HepG2 (cell line): ENCODE measurements around the gene CNKSR3. TPM values are rescaled to one million over a fixed set of nuclear protein-coding genes. Genes with fewer than 3 reads are reported as not detected.

Experiments
- CHCHD3 ChIP-seq: sonication (generic); formaldehyde crosslinking; IDR thresholded peaks from 2 replicates; pipeline ENCODE4 v1.8.0; 2022; ENCODE audit warnings: mild to moderate bottlenecking, missing genetic modification reagents, moderate library complexity
- MZF1 ChIP-seq: sonication (generic); formaldehyde crosslinking; IDR thresholded peaks from 2 replicates; pipeline ENCODE4 v1.8.1; 2023; ENCODE audit warnings: mild to moderate bottlenecking, missing genetic modification reagents, borderline replicate concordance
- POLR2AphosphoS5 ChIP-seq: IDR thresholded peaks from 2 replicates; pipeline ENCODE4 v1.6.1; 2012; ENCODE audit warnings: low read depth, low read length
- RBAK ChIP-seq: sonication (generic); formaldehyde crosslinking; IDR thresholded peaks from 2 replicates; pipeline ENCODE4 v1.5.1; 2020; ENCODE audit warnings: mild to moderate bottlenecking, missing genetic modification reagents
- SRSF1 ChIP-seq: fragments of 200-400 bp; formaldehyde crosslinking; optimal IDR thresholded peaks from 2 replicates; pipeline ENCODE3; 2017; ENCODE audit warnings: mild to moderate bottlenecking, low read depth, low read length, moderate library complexity
- ZNF337 ChIP-seq: sonication (generic); formaldehyde crosslinking; IDR thresholded peaks from 2 replicates; pipeline ENCODE4 v1.5.1; 2020; ENCODE audit warnings: missing genetic modification reagents, low read depth, mild to moderate bottlenecking, borderline replicate concordance
- polyA plus RNA-seq, 8 experiments: library from polyadenylated mRNA; depleted of rRNA in 3 of 8; stranded (reverse) in 7 of 8; unstranded in 1 of 8; fragments of >200 nt; fragmentation: Illumina TruSeq in 4 of 8; extraction: Trizol in 4 of 8; gene quantifications; 2 replicates each; pipeline versions ENCODE4 v1.2.1 to v1.2.3, GENCODE V29; 2011 to 2016; ENCODE audit warnings: low read depth in 4 of 8, missing spikeins in 1 of 8, mixed read lengths in 1 of 8; ENCODE audit not compliant: insufficient read depth in 1 of 8
- total RNA-seq, 5 experiments: library from RNA; depleted of rRNA; stranded (reverse); fragments of >200 nt; fragmentation: Illumina TruSeq; extraction: Trizol; gene quantifications; 2 replicates each; pipeline ENCODE4 v1.2.3, GENCODE V29; 2016; ENCODE audit warnings: low read depth in 1 of 5
- TF ChIP-seq, protein P1 (sequence below): sonication (generic); formaldehyde crosslinking; IDR thresholded peaks from 2 replicates; pipeline ENCODE4 v1.9.0; 2021; ENCODE audit warnings: missing genetic modification reagents, mild to moderate bottlenecking, borderline replicate concordance
- TF ChIP-seq, protein P2 (sequence below): sonication (generic); formaldehyde crosslinking; IDR thresholded peaks from 2 replicates; pipeline ENCODE4 v1.8.1; 2023; ENCODE audit warnings: mild to moderate bottlenecking, missing genetic modification reagents

The CNKSR3 gene
- total and polyA plus RNA-seq, 2 of the 13 experiments (the other 11 are each of a cell fraction or from before 2014, with no cell fraction given): 9.2 to 38.6 TPM

DNA sequence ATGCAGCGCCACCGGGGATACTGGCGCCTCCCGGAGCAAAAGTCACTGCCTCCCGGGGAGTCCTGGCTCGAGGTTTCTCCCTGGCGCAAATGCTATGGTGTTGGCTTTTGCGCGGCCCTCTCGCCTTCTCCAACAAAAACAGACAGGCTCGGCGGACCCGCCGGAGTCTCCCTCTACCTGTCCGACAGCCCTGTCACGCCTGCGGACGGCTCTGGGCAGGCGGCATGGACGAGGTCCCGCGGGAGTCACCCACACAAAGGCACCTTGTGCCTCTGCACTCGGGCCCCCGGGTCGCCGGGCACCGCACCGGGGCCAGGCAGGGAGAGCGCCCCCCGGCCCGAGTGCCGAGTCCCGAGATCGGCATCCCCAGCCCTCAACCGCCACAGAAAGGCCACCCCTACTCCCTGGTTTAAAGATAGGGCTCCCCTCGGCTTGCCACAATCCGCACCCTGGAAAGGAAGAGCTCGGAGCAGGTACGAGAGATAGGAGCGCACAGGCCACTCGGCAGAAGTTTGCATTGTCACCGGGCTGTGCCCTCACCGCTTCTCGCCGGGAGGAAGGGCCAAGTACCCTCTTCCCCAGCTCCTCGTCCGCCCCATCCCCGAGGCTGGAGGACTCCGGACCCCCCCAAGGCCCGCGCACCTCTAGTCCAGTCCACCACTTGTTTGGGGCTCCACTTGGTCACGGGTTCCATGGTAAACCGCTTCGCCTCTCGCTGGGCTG, 903 bp downstream of the CNKSR3 start (continued):
- TF ChIP-seq ZNF337 (peak; percentile 88), SRSF1 (peak; percentile 41), CHCHD3 (CRISPR knock-in tag) (no peak), MZF1 (CRISPR knock-in tag) (no peak), POLR2AphosphoS5 (no peak), RBAK (no peak)
- TF ChIP-seq, protein P1, sequence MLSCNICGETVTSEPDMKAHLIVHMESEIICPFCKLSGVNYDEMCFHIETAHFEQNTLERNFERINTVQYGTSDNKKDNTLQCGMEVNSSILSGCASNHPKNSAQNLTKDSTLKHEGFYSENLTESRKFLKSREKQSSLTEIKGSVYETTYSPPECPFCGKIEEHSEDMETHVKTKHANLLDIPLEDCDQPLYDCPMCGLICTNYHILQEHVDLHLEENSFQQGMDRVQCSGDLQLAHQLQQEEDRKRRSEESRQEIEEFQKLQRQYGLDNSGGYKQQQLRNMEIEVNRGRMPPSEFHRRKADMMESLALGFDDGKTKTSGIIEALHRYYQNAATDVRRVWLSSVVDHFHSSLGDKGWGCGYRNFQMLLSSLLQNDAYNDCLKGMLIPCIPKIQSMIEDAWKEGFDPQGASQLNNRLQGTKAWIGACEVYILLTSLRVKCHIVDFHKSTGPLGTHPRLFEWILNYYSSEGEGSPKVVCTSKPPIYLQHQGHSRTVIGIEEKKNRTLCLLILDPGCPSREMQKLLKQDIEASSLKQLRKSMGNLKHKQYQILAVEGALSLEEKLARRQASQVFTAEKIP (CRISPR knock-in tag): no peak
- TF ChIP-seq, protein P2, sequence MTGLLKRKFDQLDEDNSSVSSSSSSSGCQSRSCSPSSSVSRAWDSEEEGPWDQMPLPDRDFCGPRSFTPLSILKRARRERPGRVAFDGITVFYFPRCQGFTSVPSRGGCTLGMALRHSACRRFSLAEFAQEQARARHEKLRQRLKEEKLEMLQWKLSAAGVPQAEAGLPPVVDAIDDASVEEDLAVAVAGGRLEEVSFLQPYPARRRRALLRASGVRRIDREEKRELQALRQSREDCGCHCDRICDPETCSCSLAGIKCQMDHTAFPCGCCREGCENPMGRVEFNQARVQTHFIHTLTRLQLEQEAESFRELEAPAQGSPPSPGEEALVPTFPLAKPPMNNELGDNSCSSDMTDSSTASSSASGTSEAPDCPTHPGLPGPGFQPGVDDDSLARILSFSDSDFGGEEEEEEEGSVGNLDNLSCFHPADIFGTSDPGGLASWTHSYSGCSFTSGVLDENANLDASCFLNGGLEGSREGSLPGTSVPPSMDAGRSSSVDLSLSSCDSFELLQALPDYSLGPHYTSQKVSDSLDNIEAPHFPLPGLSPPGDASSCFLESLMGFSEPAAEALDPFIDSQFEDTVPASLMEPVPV (CRISPR knock-in tag): no peak
